GM18526 (cell line): ENCODE results near the gene COL26A1.

ENCODE experiments used
- POLR2A ChIP-seq: IDR thresholded peaks from 3 replicates; pipeline ENCODE4 v1.6.1; 2011; ENCODE audit not compliant: insufficient read length; ENCODE audit errors: extremely low read depth

COL26A1 gene

GRCh38 chr7:101488826-101489572 lies 126.3 kb downstream of the COL26A1 start:
- no peak for TF ChIP-seq POLR2A

- TF ChIP-seq POLR2A = no peak
These were observed 132.1 kb downstream of the COL26A1 start for GRCh38 chr7:101494602-101495329.

DNA sequence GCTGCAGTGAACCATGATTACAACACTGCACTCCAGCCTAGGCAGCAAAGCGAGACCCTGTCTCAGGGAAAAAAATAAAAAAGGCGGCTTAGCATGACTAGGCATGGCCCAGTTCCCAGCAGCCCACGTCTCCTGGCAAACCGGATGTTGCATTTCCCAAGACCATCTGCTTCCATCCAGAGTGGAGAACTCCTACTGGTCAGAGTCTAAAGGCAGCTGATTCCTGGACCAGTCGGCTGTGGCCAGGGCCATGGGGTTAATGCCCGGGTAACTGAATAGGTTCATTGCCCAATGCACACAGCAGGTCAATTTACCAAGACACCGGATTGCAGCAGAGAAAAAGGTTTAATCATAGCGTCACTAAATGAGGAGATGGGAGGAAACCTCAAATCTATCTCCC lies 133.3 kb downstream of the COL26A1 start:
- TF ChIP-seq POLR2A = no peak

- TF ChIP-seq POLR2A = no peak
These were observed 138.7 kb downstream of the COL26A1 start for GRCh38 chr7:101501351-101501750.

GRCh38 chr7:101502466-101503098 lies 139.9 kb downstream of the COL26A1 start:
- TF ChIP-seq POLR2A = no peak

DNA sequence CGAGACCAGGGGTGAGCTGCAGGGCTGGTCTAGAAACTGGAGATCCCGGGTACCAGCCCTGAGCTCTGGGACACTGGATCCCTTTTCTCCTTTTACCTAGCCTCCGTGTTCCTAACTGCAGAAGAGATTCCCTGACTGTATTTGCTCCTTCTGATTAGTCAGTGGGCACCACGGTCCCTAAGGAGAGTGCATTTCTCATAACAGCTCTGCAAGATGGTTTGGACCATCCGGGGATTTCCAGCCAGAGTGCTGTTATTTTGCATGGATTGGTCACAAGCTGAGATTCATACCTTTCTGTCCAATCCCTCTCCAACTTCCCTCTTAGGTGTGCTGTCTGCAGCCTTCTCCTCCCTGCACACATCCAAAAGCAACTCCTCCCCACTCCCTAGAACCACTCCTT lies 143.9 kb downstream of the COL26A1 start:
- no peak for TF ChIP-seq POLR2A

- TF ChIP-seq POLR2A = no peak
These were observed 144.7 kb downstream of the COL26A1 start for GRCh38 chr7:101507327-101507726.

DNA sequence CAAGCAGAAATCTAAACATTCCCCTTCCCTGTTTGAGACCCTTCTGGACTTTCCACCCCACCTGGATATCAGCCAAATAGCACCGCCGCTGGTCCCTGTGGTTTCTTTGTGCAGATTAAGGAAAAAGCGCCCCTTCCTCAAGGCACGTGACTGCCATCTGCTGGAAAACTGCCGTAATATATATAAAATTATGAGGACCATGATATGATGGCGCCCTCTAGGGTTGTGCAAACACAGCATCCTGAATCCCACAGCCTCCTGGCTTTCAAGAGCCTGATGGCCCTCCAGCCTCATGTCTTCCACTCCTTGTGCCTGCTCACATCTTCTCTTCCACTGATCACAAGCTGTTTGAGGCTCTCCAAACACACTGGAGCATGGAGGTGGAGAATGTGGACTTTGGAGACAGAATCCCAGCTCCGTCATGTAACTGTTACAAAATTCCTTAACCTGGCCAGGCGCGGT lies 145.1 kb downstream of the COL26A1 start:
- no peak for TF ChIP-seq POLR2A

DNA sequence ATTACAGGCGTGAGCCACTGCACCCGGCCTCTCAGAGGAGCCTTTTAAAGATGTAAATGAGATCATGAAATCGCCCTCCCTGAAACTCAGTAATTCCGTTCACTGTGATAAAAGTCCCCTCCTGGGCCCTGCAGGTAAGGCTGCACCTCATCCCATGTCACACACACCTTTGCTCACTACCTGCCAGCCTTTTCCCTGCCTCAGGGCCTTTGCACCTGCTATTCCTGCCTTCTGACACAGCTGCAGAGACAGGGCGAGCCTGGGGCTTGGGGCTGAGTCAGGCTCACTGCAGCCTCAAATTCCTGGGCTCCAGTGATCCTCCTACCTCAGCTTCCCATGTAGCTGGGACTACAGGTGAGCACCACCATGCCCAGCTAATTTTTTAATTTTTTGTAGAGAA lies 147.6 kb downstream of the COL26A1 start:
- no peak for TF ChIP-seq POLR2A

DNA sequence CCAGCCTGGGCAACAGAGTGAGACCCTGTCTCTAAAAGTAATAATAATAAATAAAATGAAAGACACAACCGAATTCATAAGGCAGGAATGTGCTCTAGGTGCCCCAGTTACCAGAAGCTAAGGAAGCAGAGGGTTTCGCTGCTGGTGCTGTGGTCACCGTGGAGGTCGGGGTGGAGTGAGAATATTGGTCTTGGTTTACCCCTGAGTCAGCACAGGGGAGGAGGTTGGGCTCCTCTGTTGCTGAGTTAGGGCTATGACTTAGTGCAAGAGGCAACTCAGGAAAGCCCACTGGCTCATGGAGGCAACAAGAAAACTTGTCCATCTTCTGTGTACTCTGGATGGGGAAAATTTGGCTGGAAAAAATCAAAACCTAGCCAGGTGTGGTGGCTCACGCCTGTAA lies 149.3 kb downstream of the COL26A1 start:
- TF ChIP-seq POLR2A = no peak

DNA sequence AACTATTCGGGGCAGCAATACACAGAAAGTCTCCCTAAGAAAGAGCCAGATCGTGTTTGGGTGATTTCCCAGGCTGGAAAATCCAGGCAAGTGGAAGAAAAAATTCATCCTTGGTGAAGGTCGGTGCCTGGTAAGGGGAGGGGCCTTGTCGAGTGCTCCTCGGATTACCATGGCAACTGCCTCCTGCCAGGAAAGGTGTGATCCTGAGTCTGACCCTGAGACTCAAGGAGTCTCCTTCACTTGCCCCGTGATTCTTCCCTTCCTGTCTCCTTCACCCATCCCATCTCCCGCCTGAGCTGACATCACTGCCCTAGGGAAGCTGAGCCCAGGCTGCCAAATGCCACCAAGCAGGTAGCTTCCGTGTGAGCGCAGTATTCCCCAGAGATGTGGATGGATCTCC lies 154.2 kb downstream of the COL26A1 start:
- no peak for TF ChIP-seq POLR2A

- TF ChIP-seq POLR2A = no peak
These were observed 154.6 kb downstream of the COL26A1 start for GRCh38 chr7:101517304-101517703.

DNA sequence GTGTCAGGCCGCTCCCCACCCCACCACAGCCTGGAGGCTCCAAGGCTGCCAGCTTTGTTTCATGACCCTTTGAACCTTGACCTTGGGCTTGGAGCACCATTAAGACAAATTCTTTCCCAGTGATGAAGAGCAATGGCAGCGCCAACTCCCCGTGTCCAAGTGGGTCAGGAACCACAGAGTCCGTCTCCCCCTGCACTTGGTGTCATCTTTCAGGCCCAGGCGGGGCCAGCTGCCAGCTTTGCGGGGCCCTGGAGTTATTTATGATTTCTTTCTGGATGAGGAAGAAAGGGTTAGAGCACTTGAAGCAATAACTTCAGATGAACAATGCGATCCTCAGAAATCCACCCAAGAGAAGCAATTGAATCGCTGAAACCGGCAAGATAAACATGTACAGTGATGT lies 155.7 kb downstream of the COL26A1 start:
- TF ChIP-seq POLR2A = no peak

GRCh38 chr7:101519324-101520023 lies 156.8 kb downstream of the COL26A1 start:
- no peak for TF ChIP-seq POLR2A

DNA sequence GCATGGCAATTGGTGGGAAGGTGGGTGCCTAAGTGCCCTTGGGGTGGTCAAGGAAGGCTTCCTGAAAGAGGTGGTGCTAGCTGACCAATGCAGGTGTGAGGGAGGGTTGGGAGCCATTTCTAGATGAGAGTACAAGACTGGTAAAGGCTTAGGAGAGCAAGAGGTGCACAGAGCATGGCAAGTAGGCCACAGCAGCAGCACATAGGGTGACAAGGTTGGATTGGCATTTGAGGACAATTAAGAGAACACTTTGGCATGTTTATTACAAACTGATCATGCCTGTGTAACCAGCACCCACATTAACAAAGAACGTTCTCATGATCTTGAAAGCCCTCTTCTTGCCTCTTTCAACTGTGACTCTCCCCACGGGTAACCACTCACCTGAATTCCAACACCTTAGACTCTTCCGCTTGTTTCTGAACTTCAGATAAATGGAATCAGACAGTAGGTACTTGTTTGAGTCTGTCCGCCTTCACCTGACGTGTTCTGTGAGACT lies 158.8 kb downstream of the COL26A1 start:
- TF ChIP-seq POLR2A = no peak
